ENCODE measurements around the gene MXRA8. TPM values are rescaled to one million over a fixed set of nuclear protein-coding genes. Genes with fewer than 3 reads are reported as not detected.
"Not testable (repeated sequence)": the region's sequence is repeated elsewhere in the genome, so short reads cannot be mapped to it uniquely, and the experiment has no call there.

The MXRA8 gene
- total RNA-seq, 1 experiment from 2014 or later: 9.6 TPM

GRCh38 chr1:1385931-1386330, 27.6 kb upstream of the MXRA8 start:
- WGBS (ENCODE audit: extremely low coverage, insufficient read length, low lambda C conversion rate): no CpG with 5 or more reads among the region's 8 CpGs
- Histone ChIP-seq H2BK5ac (ENCODE audit: insufficient read length, low read length) (no peak overlapping the region), H3T11ph (ENCODE audit: low read length) (no peak overlapping the region), H3K9ac (ENCODE audit: extremely low read depth, insufficient read length, low read length) (no peak overlapping the region), H2BK15ac (ENCODE audit: low read depth, low read length) (no peak overlapping the region), H3K18ac (ENCODE audit: insufficient read length, low read depth, low read length) (no peak overlapping the region), H3K14ac (ENCODE audit: insufficient read depth, low read length) (no peak overlapping the region), H4K8ac (replicated peaks; ENCODE audit: insufficient read length, low read depth, low read length) (no peak overlapping the region), H4K91ac (ENCODE audit: insufficient read length, low read depth, low read length) (no peak overlapping the region), H2AK5ac (ENCODE audit: insufficient read length, low read length) (no peak overlapping the region), H3K79me2 (ENCODE audit: insufficient read depth, low read length) (no peaks in the 10 kb centered on the region), H3K27me3 (ENCODE audit: insufficient read depth, low read length) (no peaks in the 10 kb centered on the region), H4K20me1 (ENCODE audit: control insufficient read depth, insufficient read depth, insufficient read length) (no peaks in the 10 kb centered on the region), H3K4me1 (ENCODE audit: insufficient read depth, low read length) (no peaks in the 10 kb centered on the region), H3K4ac (ENCODE audit: low read depth, low read length) (no peak overlapping the region), H2AFZ (ENCODE audit: low read length) (no peak overlapping the region), H4K5ac (ENCODE audit: insufficient read length, low read depth, low read length) (no peak overlapping the region), H3K56ac (ENCODE audit: insufficient read length, low read depth, low read length) (no peak overlapping the region), H3K4me2 (ENCODE audit: insufficient read depth, insufficient read length, low read length) (no peak overlapping the region), H3K27ac (ENCODE audit: insufficient read length, low read depth, low read length) (no peak overlapping the region), H3K23ac (ENCODE audit: insufficient read length, low read depth, low read length) (no peak overlapping the region), H3K23me2 (ENCODE audit: insufficient read length, low read depth, low read length, poor library complexity, severe bottlenecking) (no peaks in the 10 kb centered on the region), H3K9me3 (ENCODE audit: control insufficient read depth, low read depth, low read length) (no peaks in the 10 kb centered on the region), H2BK12ac (ENCODE audit: insufficient read length, low read depth, low read length) (no peak overlapping the region), H2BK20ac (ENCODE audit: low read depth, low read length, poor library complexity, severe bottlenecking) (no peak overlapping the region), H3K79me1 (ENCODE audit: insufficient read depth, low read depth, low read length, poor library complexity, severe bottlenecking) (peaks cover 3% of the 10 kb centered on the region), H2BK120ac (ENCODE audit: low read depth, low read length, poor library complexity, severe bottlenecking) (no peak overlapping the region)
- Mint-ChIP-seq H3K27me3 (ENCODE audit: low read depth) (no peaks in the 10 kb centered on the region), H3K36me3 (ENCODE audit: insufficient read depth in 1 of 3, low read depth in 3 of 3) (peaks cover 40 to 67% (median 51%) of the 10 kb centered on the region in 3 experiments; a peak in 6 of 7 replicates), H3K4me3 (no peak overlapping the region), H3K9me3 (no peaks in the 10 kb centered on the region), H3K27ac (no peak overlapping the region), H3K4me1 (peaks cover 4% of the 10 kb centered on the region in 2 experiments; a peak in 1 of 4 replicates)
- no peak for DNase-seq
- no peak for TF ChIP-seq CTCF (conservative IDR thresholded peaks at IDR 0.05)

GRCh38 chr1:1385339-1385738, 27.0 kb upstream of the MXRA8 start:
- not testable (repeated sequence) for H3K23me2 ChIP-seq (ENCODE audit: insufficient read length, low read depth, low read length, poor library complexity, severe bottlenecking); H2BK5ac ChIP-seq (ENCODE audit: insufficient read length, low read length); H2BK20ac ChIP-seq (ENCODE audit: low read depth, low read length, poor library complexity, severe bottlenecking); H3K4ac ChIP-seq (ENCODE audit: low read depth, low read length); H3K4me1 Mint-ChIP-seq; H3K27ac ChIP-seq (ENCODE audit: insufficient read length, low read depth, low read length); H3K27me3 ChIP-seq (ENCODE audit: insufficient read depth, low read length); H3K79me2 ChIP-seq (ENCODE audit: insufficient read depth, low read length); H3K9me3 Mint-ChIP-seq; H3K9me3 ChIP-seq (ENCODE audit: control insufficient read depth, low read depth, low read length); H3K27ac Mint-ChIP-seq; H2BK15ac ChIP-seq (ENCODE audit: low read depth, low read length); H3K27me3 Mint-ChIP-seq (ENCODE audit: low read depth); H3T11ph ChIP-seq (ENCODE audit: low read length); H4K8ac ChIP-seq (replicated peaks; ENCODE audit: insufficient read length, low read depth, low read length); H3K9ac ChIP-seq (ENCODE audit: extremely low read depth, insufficient read length, low read length); H3K4me1 ChIP-seq (ENCODE audit: insufficient read depth, low read length); H3K4me2 ChIP-seq (ENCODE audit: insufficient read depth, insufficient read length, low read length); H4K5ac ChIP-seq (ENCODE audit: insufficient read length, low read depth, low read length); H3K14ac ChIP-seq (ENCODE audit: insufficient read depth, low read length); H2BK120ac ChIP-seq (ENCODE audit: low read depth, low read length, poor library complexity, severe bottlenecking); H4K20me1 ChIP-seq (ENCODE audit: control insufficient read depth, insufficient read depth, insufficient read length); H2AFZ ChIP-seq (ENCODE audit: low read length); H3K4me3 Mint-ChIP-seq; H4K91ac ChIP-seq (ENCODE audit: insufficient read length, low read depth, low read length); H3K79me1 ChIP-seq (ENCODE audit: insufficient read depth, low read depth, low read length, poor library complexity, severe bottlenecking); H3K56ac ChIP-seq (ENCODE audit: insufficient read length, low read depth, low read length); H3K23ac ChIP-seq (ENCODE audit: insufficient read length, low read depth, low read length); H3K18ac ChIP-seq (ENCODE audit: insufficient read length, low read depth, low read length); H2BK12ac ChIP-seq (ENCODE audit: insufficient read length, low read depth, low read length); H2AK5ac ChIP-seq (ENCODE audit: insufficient read length, low read length); DNase-seq
- H3K36me3 Mint-ChIP-seq (ENCODE audit: insufficient read depth in 1 of 3, low read depth in 3 of 3): peaks cover 34 to 62% (median 45%) of the 10 kb centered on the region in 3 experiments; a peak in 6 of 7 replicates
- WGBS (ENCODE audit: extremely low coverage, insufficient read length, low lambda C conversion rate): no CpG with 5 or more reads among the region's 29 CpGs

Measured in H9 (cell line).